ENCODE data around the gene TET3. TPM values are rescaled to one million over a fixed set of nuclear protein-coding genes. Genes with fewer than 3 reads are reported as not detected.

TET3 gene
- total RNA-seq, 2 donors from 2014 or later: 1.9 to 3.9 TPM

GRCh38 chr2:73990531-73990930 lies 5.8 kb downstream of the TET3 start:
- no peak for TF ChIP-seq CTCF (IDR thresholded peaks at IDR 0.05)
- no peak for DNase-seq (ENCODE audit: low spot score)
- Histone ChIP-seq H3K36me3 (no peaks in the 10 kb centered on the region), H3K4me3 (no peak overlapping the region), H3K27ac (no peak overlapping the region), H3K9me3 (no peaks in the 10 kb centered on the region), H3K27me3 (no peaks in the 10 kb centered on the region), H3K4me1 (peaks cover 0 to 28% of the 10 kb centered on the region in 2 donors)

GRCh38 chr2:73992036-73992435 lies 7.3 kb downstream of the TET3 start:
- Histone ChIP-seq H3K36me3 (no peaks in the 10 kb centered on the region), H3K27ac (no peak overlapping the region), H3K4me3 (no peak overlapping the region), H3K9me3 (no peaks in the 10 kb centered on the region), H3K4me1 (peaks cover 0 to 15% of the 10 kb centered on the region in 2 donors), H3K27me3 (no peaks in the 10 kb centered on the region)
- no peak for DNase-seq (ENCODE audit: low spot score)
- no peak for TF ChIP-seq CTCF (IDR thresholded peaks at IDR 0.05)

- no peak for DNase-seq (ENCODE audit: low spot score)
- Histone ChIP-seq H3K27ac (no peak overlapping the region), H3K4me1 (peaks cover 0 to 2% of the 10 kb centered on the region in 2 donors), H3K9me3 (no peaks in the 10 kb centered on the region), H3K36me3 (no peaks in the 10 kb centered on the region), H3K27me3 (no peaks in the 10 kb centered on the region), H3K4me3 (no peak overlapping the region)
- no peak for TF ChIP-seq CTCF (IDR thresholded peaks at IDR 0.05)
Measured at GRCh38 chr2:73993376-73993775, 8.7 kb downstream of the TET3 start.

GRCh38 chr2:73993778-73994177 lies 9.1 kb downstream of the TET3 start:
- H3K36me3 ChIP-seq: no peaks in the 10 kb centered on the region
- no peaks in the 10 kb centered on the region for H3K9me3 ChIP-seq
- H3K27ac ChIP-seq: no peak overlapping the region
- TF ChIP-seq CTCF (IDR thresholded peaks at IDR 0.05): no peak
- no peak overlapping the region for H3K4me3 ChIP-seq
- H3K4me1 ChIP-seq: no peaks in the 10 kb centered on the region
- H3K27me3 ChIP-seq: no peaks in the 10 kb centered on the region
- DNase-seq (ENCODE audit: low spot score): no peak

GRCh38 chr2:73994178-73994831 lies 9.6 kb downstream of the TET3 start:
- H3K4me3 ChIP-seq: no peak overlapping the region
- DNase-seq (ENCODE audit: low spot score): no peak
- H3K27me3 ChIP-seq: no peaks in the 10 kb centered on the region
- no peaks in the 10 kb centered on the region for H3K36me3 ChIP-seq
- H3K27ac ChIP-seq: no peak overlapping the region
- no peak for TF ChIP-seq CTCF (IDR thresholded peaks at IDR 0.05)
- H3K4me1 ChIP-seq: no peaks in the 10 kb centered on the region
- no peaks in the 10 kb centered on the region for H3K9me3 ChIP-seq

GRCh38 chr2:73995810-73996209 lies 11.1 kb downstream of the TET3 start:
- Histone ChIP-seq H3K4me1 (peaks cover 0 to 13% of the 10 kb centered on the region in 2 donors), H3K27me3 (no peaks in the 10 kb centered on the region), H3K4me3 (no peak overlapping the region), H3K36me3 (no peaks in the 10 kb centered on the region), H3K9me3 (no peaks in the 10 kb centered on the region), H3K27ac (no peak overlapping the region)
- no peak for DNase-seq (ENCODE audit: low spot score)
- no peak for TF ChIP-seq CTCF (IDR thresholded peaks at IDR 0.05)

Measured in right atrium auricular region (tissue), 2 donors.